GM19467 (cell line): ENCODE data around the gene SMIM1.
"Not testable (repeated sequence)": the region's sequence is repeated elsewhere in the genome, so short reads cannot be mapped to it uniquely, and the experiment has no call there.

Source experiments
- ATAC-seq: cut with Tn5 transposase; IDR thresholded peaks from one replicate; pipeline ENCODE4 v1.9.1; 2021; ENCODE audit warnings: mild to moderate bottlenecking, moderate library complexity; ENCODE audit not compliant: unreplicated experiment

SMIM1 gene

DNA sequence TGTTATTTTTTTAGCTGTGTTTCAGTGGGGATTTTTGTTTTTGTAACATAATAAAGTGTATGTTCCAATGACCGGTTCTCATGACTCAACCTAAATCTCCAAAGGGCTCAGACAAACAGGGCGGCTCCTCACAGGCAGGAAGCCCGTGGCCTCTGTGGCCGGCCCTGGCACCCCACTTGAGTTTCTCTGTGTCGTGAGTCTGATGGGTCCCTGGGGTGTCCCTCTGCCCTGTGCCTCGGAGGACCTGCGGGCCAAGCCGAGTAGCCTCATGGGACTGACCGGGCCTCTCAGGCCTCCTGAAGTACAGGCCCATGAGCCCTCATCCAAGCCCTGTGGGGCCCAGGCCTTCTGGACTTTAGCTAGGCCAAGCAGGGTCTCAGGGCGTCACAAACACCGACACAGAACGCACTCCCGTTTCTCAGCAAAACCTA is 36.4 kb upstream of the SMIM1 start:
- ATAC-seq = no peak

DNA sequence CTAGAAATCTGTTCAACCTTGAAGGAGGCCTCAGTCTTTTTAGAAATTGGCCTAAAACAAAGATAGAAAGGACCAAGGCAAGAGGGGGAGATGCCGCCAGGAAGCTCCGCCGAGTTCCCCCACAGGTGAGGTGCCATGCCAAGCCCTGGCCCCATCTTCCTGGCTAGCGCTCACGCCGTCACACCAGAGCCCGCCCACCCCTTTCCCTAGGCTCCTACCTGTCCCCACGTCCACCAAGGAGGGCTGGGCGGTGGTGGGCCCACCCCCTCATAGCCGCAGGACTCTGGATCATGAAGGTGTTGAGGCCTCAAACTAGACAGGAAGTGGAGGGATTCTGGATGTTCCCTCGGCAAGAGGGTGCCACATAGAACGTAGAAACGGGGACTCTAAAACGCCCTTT is 35.8 kb upstream of the SMIM1 start:
- ATAC-seq = no peak

DNA sequence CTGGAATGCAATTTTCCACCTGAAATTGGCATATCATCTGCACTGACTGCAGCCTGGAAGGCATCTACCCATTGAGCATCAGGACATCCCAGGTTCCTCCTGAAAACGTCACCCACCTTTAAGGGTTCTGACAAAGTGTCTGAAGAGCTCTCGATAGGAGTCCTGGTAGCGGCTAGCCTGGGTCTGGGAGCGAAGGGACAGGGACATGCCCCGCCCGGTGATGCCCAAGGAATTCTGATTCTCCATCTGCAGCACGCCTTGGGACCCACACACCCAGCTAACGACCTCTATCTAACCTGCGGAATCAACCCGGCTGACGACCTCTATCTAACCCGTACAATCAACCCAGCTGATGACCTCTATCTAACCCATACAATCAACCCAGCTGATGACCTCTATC is 33.6 kb upstream of the SMIM1 start:
- ATAC-seq = no peak

DNA sequence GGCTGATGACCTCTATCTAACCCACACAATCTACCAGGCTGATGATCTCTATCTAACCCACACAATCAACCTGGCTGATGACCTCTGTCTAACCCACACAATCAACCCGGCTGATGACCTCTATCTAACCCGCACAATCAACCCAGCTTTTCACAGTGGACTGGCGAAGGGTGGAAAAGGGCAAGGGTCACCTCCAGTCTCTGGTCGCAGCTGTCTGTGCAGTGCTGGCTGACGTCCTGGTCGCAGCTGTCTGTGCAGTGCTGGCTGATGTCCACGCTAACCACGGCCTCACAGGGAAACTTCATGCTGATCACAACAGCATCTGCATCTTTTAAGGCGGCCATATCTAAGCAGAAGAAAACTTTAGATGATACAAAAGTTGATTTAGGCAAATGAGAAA is 32.5 kb upstream of the SMIM1 start:
- no peak for ATAC-seq

DNA sequence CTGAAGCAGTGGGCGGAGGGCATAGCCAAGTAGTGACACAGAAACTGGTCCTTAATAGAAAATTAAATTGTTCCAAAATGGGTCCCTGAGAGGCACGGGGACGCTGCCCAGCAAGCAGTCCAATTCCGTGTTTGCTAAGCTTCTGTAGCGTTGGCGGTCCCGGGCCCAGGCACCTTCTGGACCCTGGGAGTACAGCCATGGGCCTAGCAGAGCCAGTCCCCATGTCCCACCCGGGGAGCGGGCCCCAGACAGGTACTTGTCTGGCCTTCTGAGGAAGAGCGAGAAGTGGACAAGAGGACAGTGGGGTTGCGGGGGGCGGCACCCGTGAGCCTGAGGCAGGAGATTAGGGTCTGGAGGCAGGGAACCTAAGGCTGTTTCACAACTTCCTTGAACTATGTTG is 31.8 kb upstream of the SMIM1 start:
- no peak for ATAC-seq

DNA sequence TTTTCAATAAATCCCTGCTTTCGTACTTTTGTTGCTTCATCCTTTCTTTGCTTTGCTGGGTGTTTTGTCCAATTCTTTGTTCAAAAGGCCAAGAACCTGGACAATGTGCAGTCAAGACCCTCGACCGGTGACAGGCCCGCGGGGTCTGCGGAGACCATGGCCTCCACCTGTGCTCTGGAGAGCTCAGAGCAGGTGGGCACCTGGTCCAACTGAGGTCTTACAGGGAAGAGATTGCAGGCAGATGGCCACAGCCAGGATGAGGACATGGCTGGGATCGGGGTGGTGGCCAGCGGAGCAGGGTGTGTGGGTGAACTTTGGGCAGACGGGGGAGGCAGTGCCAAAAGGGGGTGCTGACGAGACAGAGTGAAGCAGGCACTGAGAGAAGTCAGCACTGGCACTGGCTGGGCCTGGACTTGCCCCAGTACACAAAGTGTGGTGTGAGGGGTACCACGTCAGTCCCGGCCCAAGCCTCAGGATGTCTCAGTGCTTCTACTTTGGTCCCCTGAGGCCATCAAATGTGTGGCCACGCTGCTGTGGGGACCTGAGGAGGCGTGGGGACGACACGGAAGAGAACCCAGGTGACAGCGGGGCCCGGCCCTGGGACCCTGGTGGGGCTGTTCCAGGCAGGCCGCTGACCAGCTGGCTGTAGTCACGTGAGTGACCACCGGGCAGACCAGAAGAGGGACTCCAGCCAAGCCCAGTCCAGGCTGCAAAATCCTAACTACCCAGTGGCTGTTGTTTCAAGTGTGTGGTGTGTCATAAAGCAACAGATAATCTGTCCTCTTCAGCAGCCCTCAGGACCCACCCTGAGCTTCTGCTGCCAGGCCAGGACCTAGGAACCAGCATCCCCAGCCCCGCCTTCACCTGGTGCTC is 30.7 kb upstream of the SMIM1 start:
- no peak for ATAC-seq

DNA sequence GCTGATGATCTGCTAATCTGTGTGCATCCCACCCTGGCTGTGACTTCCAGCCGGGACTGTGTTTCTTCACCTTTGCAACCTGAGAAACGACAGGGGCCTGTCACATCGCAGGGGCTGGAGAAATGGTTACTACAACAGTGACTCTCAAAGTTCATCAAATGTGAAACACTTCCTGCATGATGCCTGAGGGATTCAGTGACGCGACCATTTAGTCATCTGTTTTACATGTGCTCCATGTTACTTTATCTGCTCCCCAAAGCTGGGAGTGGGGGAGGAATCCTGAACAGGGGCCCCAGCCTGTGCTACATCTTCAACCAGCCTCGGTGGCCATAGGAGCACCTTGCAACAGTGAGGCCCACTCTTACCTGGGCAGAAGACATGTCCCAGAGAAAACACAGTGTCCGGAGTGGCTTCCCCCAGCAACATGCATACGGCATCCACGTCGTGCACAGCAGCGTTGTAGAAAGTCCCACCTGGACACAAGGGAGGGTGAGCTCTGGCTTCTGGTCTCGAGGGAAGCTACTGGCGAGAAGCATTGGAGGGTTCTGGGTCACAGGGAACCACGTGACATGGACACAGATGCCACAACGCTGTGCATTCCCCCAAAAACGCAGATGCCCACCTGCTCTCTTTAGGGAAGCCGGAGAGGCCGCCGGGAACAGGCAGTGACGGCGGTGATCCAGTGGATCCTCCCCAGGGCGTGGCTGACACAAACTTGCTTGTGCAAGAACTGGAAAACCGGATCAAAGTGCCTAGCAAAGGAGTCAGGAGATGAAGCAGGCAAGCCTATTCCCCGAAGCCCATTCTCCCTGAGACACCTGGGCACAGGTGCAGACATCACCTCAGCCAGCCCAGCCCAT is 29.9 kb upstream of the SMIM1 start:
- ATAC-seq = no peak

DNA sequence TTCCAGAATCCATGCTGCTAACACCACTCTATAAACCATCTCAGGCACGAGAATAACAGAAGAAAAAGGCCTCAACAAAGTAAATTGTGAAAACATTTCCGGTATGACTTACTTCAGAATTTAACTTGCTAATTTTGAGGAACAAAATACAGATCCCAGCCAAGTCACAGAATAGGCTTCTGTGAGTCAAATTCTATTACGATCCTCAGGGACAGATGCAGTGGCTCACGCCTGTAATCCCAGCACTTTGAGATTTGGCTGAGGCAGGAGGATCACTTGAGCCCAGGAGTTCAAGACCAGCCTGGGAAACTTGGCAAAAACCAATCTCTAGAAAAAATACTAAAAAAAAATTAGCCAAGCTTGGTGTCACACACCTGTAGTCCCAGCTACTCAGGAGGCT is 29.1 kb upstream of the SMIM1 start:
- no peak for ATAC-seq

DNA sequence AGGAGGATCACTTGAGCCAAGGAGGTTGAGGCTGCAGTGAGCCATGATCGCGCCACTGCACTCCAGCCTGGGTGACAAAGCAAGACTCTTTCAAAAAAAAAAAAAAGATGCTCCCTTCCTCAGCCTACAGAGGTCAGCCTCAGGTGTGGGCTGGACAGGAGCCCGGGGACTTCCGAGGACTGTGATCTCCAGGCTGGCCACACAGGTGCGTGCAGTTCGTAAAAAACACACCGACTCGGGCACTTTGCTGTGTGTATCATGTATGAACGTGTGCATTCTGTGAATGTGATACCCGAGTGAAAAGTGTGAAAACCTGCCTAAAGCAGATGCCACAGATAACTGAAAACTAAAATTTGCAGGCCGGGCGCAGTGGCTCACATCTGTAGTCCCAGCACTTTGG is 28.7 kb upstream of the SMIM1 start:
- no peak for ATAC-seq

DNA sequence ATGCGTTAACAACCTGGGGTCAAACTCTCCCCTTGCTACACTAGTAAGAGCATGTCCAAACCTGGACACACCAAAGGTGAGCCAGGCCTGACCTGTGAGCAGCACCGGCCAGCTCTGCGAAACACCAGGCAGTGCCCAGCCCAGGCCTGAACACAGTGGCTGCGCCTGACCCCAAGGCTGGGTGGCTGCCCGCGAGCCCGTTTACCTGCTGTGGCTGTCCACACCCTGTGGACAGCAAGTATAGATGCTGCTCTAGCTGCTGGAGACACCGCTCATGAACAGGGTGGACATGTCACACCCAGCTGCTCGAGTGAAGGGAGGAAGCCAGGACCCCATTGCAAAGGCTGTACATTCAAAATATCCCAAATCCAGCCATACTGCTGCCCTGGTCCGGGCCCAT is 27.9 kb upstream of the SMIM1 start:
- no peak for ATAC-seq

DNA sequence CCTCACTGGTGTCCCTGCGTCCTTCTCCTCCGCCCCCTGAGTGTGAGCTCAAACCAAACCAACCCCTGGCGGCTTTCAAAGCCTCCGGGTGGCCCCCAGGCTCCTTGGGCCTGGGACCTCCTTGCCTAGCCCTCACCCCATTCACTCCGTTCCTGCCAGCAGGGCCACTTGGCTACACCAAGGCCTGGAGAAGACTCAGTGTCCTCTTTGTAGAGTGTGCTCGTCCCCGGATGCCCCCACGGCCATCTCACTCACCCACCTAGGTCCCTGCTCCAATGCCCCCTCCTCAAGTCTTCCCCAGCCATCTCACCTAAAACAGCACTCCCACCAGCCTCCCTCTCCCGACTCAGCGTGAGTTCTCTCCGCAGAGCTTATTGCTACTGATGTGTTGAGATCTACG is 27.5 kb upstream of the SMIM1 start:
- ATAC-seq = no peak

DNA sequence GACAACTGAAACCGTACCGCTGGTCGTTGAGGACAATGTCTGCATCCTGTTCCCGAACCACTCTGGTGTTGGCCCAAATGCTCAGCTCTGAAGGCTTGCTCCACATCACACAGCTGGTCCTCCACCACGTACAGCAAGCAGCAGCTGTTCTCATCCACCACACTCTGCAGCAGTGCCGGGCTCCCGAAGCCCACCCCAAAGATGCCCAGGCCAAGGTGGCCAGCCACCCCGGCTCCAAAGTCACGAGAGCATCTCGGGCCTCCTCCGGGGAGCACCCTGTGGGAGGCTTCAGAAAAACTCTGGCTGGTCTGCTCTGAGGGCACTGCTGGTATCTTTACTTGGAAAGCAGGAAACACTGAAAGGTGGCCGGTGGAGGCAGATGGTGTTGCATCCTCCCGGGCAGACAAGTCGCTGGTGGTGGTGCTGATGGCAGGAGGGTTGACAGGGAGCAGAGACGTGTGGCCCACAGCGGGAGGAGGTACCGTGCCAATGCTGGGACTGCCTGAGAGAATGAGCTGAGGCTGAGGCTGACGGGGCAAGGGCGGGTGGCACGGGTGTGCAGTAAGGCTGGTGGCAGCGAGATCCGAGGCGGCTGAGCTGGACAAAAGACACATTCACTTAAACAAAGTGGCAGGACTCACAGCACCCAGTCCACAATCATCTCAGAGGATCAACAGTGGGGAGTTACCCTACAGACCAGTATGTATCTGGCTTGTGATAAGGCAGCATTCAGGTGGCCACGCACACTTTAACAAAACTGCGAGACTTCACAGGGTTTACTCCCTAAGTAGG is 26.8 kb upstream of the SMIM1 start:
- ATAC-seq = no peak

DNA sequence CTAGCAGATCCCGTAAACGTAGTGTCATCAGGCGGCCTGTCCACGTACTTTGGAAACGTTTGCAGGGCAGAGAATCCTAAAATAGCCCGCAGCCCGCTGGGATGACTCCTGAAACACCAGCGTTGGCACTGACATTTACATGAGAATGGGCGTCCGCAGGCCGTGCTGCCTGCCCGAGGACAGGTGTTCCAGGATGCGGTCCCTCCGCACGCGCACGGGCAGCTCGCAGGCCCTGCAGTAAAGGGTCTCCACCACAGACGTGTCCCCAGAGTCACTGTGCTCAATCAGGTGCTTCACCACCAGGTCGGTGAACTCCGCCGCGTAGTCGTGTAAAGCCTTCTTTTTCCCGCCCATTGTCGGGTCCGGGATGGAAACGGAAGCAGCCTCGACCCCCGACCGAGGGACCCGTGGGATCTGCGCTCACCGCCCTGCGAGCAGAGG is 26.1 kb upstream of the SMIM1 start:
- ATAC-seq = no peak

DNA sequence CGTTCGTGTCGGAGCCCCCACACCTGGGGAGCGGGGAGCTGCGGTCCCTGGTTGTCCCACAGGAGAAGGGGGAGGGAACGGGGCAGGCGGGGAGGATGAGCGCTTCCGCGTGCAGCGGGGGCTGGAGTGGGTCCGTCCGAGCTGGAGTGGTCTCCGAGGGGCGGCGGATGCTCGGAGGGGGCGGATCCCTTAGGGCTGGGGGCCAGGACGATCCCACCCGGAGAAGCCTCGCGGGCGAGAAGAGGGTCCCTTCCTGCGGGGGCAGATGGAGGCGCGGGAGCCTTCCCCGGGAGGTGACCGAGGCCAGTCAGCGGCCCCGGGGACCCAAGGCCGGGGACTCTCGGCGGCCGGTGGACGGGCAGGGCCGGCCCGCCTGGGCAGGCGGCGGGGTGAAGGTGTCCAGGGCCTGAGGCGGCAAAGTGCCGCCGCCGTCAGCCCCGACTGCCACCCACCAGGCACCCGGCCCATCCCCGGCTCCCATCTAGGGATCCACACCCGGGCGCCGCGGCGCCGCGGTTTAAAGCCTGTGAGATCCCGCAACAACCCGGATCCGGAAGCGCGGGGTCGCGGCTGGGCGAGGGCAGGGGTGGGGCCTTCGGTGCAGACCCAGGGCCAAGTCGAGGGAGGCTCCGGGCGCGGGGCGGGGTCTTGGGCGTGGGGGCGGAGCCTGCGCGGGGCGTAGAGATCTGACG is 25.6 kb upstream of the SMIM1 start:
- ATAC-seq = peak; percentile 72

DNA sequence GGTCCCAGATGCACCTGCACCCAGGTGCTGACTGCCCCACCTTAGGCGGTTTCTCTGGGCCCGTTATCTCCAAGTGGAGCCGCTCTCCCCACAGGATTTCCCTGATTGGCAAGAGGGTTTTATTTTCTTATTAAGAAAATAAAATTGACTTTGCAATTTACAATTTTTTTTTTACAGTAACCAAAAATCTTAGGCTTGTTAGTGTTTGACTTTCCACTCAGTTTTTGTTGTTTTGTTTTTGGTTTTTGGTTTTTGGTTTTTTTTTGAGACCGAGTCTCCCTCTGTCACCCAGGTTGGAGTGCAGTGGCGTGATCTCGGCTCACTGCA is 25.1 kb upstream of the SMIM1 start:
- ATAC-seq = no peak

DNA sequence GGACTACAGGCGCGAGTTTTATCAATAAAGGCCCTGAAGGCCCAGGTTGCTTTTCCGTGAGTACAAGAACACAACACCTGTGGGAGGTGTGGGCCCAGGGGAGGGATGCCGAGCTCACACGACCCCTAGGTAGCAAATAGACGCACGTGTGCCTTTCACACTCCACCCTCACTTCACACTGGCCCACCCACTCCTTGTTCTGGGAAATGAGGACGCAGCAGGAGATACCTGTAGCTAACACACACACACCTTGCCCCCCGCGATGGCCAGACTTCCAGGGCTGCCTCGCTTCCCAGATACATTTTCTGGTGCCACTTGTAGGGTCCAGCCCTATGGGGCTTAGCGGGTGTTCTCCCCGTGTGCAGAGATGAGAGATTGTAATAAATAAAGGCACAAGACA is 24.6 kb upstream of the SMIM1 start:
- no peak for ATAC-seq

DNA sequence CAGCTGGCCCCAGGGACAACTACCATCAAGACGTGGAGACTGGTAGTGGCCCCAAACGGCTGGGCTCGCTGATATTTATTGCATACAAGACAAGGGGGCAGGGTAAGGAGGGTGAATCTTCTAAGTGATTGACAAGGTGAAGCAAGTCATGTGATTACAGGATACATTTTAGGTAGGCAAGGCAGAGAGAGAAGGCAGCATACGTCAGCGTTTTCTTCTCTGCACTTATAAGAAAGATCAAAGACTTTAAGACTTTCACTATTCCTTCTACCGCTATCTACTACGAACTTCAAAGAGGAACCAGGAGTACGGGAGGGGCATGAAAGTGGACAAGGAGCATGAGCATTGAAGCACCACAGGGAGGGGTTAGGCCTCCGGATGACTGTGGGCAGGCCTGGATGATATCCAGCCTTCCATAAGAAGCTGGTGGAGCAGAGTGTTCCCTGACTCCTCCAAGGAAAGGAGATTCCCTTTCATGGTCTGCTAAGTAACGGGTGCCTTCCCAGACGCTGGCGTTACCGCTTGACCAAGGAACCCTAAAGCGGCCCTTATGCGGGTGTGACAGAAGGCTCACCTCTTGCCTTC is 24.1 kb upstream of the SMIM1 start:
- not testable (repeated sequence) for ATAC-seq

DNA sequence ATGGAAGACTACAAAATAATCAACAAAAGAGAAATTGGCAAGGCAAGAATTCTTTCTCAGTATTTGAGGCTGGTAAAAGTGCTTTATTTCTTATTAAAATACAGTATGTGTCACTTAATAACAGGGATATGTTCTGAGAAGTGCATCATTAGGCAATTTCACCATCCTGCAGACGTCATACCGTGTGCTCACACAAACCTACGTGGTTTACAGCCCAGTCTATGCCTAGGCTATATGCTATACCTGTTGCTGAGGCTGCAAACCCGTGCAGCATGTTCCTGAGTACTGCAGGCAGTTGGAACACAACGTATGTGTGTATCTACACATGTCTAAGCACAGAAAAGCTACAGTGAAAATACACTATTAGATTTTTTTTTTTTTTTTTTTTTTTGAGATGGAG is 23.0 kb upstream of the SMIM1 start:
- no peak for ATAC-seq

DNA sequence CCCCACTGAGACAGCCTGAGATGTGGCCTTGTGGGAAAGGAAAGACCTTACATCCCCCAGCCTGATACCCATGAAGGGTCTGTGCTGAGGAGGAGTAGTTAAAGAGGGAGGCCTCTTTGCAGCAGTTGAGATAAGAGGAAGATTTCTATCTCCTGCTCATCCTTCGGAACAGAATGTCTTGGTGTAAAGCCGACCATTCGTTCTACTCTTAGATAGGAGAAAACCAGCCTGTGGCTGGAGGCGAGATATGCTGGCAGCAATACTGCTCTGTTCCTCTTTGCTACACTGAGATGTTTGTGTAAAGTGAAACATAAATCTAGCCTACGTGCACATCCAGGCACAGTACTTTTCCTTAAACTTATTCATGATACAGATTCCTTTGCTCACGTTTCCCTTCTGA is 21.8 kb upstream of the SMIM1 start:
- no peak for ATAC-seq

DNA sequence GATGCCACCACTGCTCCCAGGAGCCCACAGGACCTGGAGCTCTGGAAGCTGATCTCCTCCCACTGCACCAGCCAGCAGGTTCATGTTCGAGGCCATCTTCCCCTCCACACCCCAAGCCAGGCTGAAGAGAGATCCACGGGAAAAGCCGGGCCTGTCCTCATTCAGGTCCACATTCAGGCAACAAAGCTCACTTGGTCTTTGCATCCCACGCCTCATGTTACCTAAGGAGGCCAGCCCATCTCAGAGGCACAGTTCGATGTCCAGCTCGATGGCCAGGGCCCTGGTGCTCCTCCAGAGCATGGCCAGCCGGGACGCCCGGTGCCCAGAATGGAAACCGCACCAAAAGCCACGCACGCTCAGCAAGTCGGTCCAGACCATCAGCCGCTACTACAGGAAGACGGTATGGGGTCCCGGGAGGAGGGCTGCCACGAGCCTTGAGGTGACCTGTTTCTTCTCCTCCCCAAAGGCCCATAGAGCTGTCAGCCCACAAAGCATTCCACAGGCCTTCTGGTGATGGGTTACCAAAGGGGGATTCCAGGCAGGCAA is 20.1 kb upstream of the SMIM1 start, which contains the start of gene CCDC27:
Gene CCDC27 (plus strand): TSS at position 51 of the 546 bp plus-strand sequence. CDS start 32 bp downstream, at position 83.
- ATAC-seq = no peak
